Hindlimb muscle (tissue), 1 donor: ENCODE measurements around the gene PADI1. TPM values are rescaled to one million over a fixed set of nuclear protein-coding genes. Genes with fewer than 3 reads are reported as not detected.
"Not testable (repeated sequence)": the region's sequence is repeated elsewhere in the genome, so short reads cannot be mapped to it uniquely, and the experiment has no call there.

Experiments
- DNase-seq: peaks from one replicate; pipeline ENCODE4 v3.0.0-alpha.2; 2013
- polyA plus RNA-seq: library from polyadenylated mRNA; unstranded; fragments of 120-200 nt; gene quantifications from one replicate; pipeline ENCODE4 v1.2.1, GENCODE V29; 2013; ENCODE audit not compliant: insufficient read length

The PADI1 gene
- polyA plus RNA-seq, 1 donor: 0.31 TPM

DNA sequence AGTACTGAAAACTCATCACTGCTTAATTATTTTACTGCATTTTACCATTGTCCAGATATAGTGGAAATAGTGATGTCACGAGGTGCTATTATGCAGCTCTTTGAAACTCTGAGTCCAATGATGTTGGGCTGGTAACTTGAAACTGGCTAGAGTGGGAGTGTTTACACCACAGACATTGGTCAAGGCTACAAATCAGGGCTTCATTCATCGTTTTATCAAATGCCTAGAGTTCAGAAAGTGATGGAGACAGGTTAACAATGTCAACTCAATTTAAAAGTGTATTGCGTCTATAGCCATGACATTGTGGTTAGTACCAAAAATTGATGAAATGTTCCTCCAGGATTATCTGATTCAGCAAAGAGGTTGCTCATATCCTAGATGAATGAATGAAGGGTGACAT is 12.7 kb downstream of the PADI1 start:
- DNase-seq: no peak

DNA sequence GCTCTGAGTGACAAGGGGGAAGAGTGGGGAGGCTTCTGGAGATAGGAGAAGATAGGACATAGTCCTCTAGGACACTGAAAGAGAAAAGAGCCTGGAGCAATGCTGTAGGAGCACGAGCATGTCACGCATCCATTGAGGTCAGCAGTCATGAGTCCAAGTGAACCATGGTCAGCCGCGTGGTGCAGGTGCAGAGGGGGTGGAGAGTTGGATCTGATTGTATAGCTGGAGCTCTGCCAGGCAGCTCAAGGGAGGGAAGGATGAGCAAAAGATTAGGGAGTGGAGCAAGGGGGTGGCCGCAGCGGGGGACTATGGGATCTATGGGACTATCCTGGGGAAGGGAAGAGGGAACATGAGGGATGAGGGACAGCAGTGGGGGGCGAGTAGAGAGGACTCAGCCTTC is 14.0 kb downstream of the PADI1 start:
- DNase-seq: no peak

- DNase-seq: no peak
These were observed 15.4 kb downstream of the PADI1 start for GRCh38 chr1:17220287-17220686.

DNA sequence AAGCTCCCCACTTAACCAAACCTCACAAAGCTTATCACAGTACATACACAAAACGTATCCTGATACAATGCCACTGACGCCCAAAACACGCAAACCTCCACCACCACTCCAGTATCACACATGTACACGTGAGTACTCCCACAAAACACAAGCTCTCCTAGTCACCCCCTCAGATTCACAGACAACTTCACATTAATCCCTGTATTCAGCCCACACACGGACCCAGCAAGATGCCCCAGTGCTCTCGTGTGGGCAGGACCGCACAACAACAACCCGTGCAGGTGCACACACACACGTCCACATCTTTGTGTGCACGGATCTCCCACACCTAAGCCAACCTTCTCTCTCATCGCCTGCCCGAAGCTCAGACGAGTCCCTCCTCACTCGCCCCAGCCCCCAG is 17.6 kb downstream of the PADI1 start:
- no peak for DNase-seq

GRCh38 chr1:17224434-17224833 is 19.5 kb downstream of the PADI1 start:
- no peak for DNase-seq

DNA sequence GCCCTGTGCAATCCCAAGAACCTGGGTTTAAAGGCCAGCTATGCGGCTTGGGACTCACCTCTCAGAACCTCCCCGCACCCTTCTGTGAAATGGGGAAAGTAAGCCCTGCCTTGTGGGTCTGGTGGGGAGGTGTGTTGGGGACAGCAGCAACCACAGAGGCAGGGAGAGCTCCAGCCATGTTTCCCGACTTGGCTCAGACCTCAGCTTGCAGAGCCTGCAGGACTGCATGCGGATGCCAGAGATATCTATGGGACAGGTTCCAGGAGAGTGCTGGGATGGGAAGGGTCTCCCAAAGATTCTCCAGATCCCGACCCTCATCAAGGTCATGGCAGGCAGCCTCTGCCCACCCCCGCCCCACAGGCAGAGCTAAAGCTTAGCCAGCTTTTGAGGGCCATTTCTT is 20.2 kb downstream of the PADI1 start:
- DNase-seq: no peak

DNA sequence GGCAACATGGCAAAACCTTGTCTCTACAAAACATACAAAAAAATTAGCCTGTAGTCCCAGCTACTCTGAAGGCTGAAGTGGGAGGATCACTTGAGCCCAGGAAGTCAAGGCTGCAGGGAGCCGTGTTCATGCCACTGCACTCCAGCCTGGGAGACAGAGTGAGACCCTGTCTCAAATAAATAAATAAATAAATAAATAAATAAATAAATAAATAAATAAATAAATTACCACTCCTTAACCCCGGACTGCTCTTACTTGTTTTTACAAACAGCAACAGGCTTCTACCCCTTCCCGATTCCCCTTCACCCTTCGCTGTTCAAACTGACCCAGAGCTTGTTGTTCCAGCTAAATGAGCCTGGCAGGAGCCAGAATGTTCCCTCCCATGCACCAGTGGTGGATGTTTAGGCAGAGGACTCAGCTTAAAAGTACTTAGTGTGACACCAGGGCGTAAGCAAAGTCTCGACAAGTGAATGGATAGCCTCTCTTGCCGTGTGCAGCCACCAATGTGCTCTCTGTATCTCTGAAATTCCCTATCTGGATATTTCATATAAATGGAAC is 22.5 kb downstream of the PADI1 start:
- no peak for DNase-seq

- DNase-seq: no peak
These were observed 23.7 kb downstream of the PADI1 start for GRCh38 chr1:17228619-17229018.

DNA sequence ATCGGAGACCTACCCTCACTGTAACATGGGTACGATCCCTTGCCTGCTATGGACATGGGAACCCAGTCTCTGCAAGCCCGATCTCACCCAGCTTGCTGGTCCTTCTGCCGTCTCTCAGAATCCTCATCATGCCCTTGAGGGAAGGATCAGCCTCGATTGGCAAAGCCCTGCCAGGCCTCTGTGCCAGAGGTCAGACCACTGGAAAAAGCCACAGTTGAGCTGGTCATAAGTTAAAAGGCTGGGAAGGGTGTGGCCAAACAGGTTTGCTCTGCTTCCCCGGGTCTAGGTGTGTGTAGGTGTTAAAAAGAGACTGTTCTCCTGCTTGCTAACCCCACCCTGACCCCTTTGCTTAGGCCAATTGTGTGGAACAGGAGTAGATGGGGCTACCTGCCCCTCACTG is 24.5 kb downstream of the PADI1 start:
- no peak for DNase-seq

DNA sequence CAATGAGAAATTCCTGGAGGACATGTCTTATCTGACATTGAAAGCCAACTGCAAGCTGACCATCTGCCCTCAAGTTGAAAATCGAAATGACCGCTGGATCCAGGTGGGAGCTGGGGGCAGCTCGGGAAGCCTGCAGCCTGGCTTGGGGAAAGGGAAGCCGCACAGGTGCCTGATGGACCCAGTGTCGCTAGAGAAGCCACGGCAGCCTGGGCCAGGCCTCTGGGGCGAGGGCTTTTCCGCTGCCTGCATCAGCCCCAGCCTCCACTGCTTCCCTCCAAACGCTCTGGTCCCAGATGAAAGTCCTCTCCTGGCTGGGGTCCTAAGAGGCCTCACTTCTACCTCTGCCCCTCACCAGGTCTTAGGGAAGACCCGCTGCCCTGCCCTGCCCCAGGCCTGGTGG is 25.2 kb downstream of the PADI1 start:
- no peak for DNase-seq

DNA sequence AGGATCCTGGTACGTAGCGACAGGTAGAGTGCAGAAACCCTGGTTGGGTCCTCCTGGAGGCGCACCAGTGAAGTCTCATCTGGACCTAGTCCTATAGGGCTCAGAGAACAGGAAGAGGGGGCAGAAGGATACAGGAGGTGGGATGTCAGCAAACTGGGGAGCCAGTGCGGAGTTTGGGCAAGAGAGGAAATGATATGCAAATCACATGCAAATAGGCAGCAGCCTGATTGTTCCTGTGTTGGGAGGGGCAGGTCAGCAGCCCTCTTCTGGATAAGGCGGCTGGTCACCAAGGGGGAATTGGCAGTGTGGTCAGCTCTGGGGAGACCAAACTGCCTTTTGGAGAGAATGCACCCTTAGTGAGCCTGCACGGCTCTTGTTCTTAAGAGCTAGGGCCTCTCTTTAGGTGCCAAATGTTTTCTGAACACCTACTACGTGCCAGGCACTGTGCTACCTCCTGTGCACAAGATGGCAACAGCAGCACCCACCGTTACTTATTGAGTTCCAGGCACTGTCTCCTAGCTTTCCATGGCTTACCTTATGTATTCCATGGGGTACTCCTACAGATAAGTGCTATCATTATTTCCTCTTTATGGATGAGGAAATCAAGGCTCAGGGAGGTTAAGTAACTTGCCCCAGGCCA is 25.9 kb downstream of the PADI1 start:
- DNase-seq: no peak

DNA sequence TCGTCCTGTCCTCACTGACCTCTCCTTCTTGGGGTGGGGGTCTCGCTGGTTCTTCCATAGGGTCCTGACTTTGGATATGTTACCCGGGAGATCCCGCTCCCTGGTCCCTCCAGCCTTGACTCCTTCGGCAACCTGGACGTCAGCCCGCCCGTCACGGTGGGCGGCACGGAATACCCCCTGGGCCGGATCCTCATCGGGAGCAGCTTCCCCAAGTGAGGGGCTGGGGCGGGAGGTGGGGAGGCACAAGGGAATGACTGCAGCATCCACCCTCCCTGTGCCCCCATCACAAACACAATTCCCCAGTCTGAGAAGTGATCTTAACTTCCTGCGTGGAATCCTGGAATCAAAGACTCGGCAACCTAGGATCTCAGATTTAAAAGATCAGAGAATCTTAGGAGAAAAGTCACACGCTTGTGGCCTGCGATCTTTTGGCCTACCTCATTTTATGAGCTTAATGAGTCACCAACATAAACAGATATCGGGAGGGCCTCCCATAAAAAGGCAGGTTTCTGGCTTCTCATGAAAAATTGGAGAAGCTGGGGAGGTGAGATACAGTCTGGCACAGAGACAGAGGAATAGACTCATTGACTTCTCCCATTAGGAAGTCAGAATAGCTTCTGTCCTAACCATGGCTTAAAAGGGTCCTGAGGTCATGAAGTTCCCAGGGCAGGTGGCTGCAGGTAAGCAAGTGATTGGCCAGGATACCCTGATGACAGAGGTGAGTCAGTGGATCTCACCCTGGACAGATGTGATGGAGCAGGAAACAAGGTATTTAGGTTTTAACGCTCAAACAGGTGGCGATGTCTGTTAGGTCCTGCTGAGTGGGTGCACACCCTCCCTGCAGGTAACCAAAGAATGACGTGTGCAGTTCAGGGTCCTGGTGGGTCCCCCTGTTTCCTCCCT is 28.1 kb downstream of the PADI1 start:
- DNase-seq: no peak

DNA sequence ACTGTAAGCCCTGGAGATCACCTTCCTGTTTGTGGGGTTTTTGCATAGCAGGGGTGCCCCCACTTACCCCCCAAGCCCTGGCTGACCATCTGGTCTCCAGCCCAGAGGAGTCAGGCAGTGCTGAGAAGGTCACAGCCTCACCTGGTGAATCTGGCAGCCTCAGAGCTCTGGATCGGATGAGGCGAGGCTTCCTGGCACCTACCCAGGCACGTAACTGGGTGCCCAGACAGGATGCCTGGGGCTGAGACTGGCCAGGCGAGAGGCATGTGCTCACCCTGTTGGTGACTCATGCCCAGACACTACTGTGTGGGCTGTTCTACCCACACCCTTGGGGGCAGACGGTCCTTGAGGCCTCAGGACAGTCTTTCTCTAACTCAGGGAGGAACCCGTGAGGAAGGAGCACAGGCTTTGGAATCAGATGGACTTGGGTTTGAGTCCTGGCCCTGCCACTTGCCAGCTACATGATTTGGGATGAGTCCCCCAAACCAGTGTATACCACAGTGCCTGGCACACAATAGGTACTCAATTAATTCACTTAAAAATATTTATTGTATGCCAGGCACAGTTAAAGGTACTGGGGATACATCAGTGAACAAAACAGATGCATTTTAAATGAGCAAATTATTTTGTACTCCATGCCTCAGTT is 28.9 kb downstream of the PADI1 start:
- DNase-seq: no peak

- no peak for DNase-seq
These were observed 29.5 kb downstream of the PADI1 start for GRCh38 chr1:17234405-17234804.

GRCh38 chr1:17235135-17235885 is 30.4 kb downstream of the PADI1 start:
- no peak for DNase-seq

- peak; percentile 77 for DNase-seq
These were observed 32.0 kb downstream of the PADI1 start for GRCh38 chr1:17236779-17237560.

GRCh38 chr1:17237561-17237903 is 32.6 kb downstream of the PADI1 start:
- no peak for DNase-seq

DNA sequence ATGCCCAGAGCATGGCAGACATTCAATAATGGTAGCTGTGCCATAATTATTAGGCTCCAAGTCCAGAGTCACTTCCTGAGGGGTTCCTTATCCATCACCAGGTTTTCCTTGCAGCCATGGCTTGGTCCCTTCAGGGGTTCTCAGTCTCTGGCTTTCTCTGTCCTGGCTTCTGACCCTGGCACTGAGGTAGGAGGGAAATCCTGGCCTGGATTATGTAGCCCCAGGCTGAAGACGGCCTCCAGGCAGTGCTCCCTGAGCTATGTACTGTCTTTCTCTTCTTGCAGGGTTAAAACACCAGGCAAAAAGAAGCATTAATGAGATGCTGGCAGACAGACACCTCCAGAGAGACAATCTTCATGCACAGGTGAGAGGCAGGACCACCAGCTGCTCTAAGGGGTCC is 34.5 kb downstream of the PADI1 start:
- peak; percentile 80 for DNase-seq

DNA sequence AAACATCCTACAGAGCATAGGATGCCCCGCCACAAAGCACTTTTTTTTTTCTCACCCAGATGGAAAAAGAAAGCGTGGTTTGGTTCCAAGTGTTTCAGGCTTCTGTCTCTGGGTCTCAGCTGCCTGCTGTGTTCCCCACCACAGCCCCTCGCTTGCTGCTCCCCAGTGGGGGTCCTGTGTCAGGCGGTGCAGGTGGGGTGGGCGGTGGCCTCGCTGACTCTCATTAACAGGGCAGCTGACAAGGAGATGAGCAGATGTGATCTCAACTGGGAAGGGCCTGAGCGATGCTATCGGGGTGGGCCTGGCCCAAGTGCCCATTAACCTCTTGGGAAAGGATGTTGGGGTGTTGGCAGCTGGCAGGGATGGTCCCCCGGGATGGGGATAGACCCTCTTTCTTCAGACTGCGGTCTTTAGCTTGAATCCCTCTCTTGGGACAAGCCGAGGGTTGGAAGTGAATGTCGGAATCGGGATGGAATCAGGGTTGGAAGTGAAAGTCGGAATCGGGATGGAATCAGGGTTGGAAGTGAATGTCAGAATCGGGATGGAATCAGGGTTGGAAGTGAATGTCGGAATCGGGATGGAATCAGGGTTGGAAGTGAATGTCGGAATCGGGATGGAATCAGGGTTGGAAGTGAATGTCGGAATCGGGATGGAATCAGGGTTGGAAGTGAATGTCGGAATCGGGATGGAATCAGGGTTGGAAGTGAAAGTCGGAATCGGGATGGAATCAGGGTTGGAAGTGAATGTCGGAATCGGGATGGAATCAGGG is 36.3 kb downstream of the PADI1 start:
- DNase-seq: not testable (repeated sequence)

DNA sequence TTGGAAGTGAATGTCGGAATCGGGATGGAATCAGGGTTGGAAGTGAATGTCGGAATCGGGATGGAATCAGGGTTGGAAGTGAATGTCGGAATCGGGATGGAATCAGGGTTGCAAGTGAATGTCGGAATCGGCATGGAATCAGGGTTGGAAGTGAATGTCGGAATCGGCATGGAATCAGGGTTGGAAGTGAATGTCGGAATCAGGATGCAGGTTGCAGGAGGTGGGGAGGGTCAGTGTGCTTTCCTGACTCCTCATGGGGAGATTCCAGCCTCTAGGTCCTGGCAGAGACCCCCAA is 36.8 kb downstream of the PADI1 start:
- DNase-seq: not testable (repeated sequence)

- no peak for DNase-seq
These were observed 38.3 kb downstream of the PADI1 start for GRCh38 chr1:17243274-17243673.
